Cardiac muscle cell (in vitro differentiated cells and primary cell): Measurements from ENCODE around the gene ALPI. TPM values are rescaled to one million over a fixed set of nuclear protein-coding genes. Genes with fewer than 3 reads are reported as not detected.

Experiments used
- DNase-seq, 2 donors: peaks; one replicate each; pipeline versions ENCODE4 v3.0.0 to v3.0.0-alpha.2; 2010 to 2017; ENCODE audit warnings: low read depth in 1 of 2, low spot score in 1 of 2
- H3K27ac ChIP-seq: fragments of 200-600 bp; sonication (generic); 2 replicates; pipeline ENCODE4 v1.5.1; 2016
- H3K27me3 ChIP-seq: fragments of 200-600 bp; sonication (generic); 2 replicates; pipeline ENCODE4 v1.6.0; 2016; ENCODE audit warnings: control low read depth
- H3K36me3 ChIP-seq: fragments of 200-600 bp; sonication (generic); 2 replicates; pipeline ENCODE4 v1.5.1; 2016; ENCODE audit warnings: control low read depth
- H3K4me1 ChIP-seq: fragments of 200-600 bp; sonication (generic); 2 replicates; pipeline ENCODE4 v1.8.1; 2017; ENCODE audit warnings: low read depth, mild to moderate bottlenecking, mixed run types
- H3K4me3 ChIP-seq: fragments of 200-600 bp; sonication (generic); 2 replicates; pipeline ENCODE4 v1.5.1; 2016; ENCODE audit warnings: mild to moderate bottlenecking
- H3K9me3 ChIP-seq: fragments of 200-600 bp; sonication (generic); 2 replicates; pipeline ENCODE4 v1.5.1; 2017; ENCODE audit warnings: low read depth, mild to moderate bottlenecking, control low read depth
- CTCF ChIP-seq: IDR thresholded peaks from 2 replicates; pipeline ENCODE4 v1.5.1; 2012; ENCODE audit warnings: low read depth, mild to moderate bottlenecking, low read length
- polyA plus RNA-seq: library from polyadenylated mRNA; unstranded; fragments of >200 nt; fragmentation: Nextera tagmentation; extraction: Ambion mirVana; gene quantifications from 2 replicates; pipeline ENCODE4 v1.2.1, GENCODE V29; 2016
- total RNA-seq: library from RNA; depleted of rRNA; stranded (reverse); fragments of >200 nt; gene quantifications from 2 replicates; pipeline ENCODE4 v1.2.3, GENCODE V29; 2016

Gene ALPI
- total and polyA plus RNA-seq, 2 experiments from 2014 or later, result not detected

GRCh38 chr2:232478571-232479340, 22.8 kb downstream of the ALPI start:
- Histone ChIP-seq H3K4me3 (no peak overlapping the region), H3K27ac (no peak overlapping the region), H3K4me1 (no peaks in the 10 kb centered on the region), H3K36me3 (no peaks in the 10 kb centered on the region), H3K9me3 (no peaks in the 10 kb centered on the region), H3K27me3 (peaks cover 87% of the 10 kb centered on the region)
- no peak for TF ChIP-seq CTCF
- DNase-seq, result no peak

GRCh38 chr2:232479341-232480200, 23.6 kb downstream of the ALPI start:
- H3K27ac ChIP-seq, result no peak overlapping the region
- H3K9me3 ChIP-seq, result no peaks in the 10 kb centered on the region
- DNase-seq, result no peak
- no peaks in the 10 kb centered on the region for H3K36me3 ChIP-seq
- H3K4me3 ChIP-seq, result no peak overlapping the region
- H3K27me3 ChIP-seq, result peaks cover 87% of the 10 kb centered on the region
- TF ChIP-seq CTCF, result no peak
- H3K4me1 ChIP-seq, result no peaks in the 10 kb centered on the region

- DNase-seq, result no peak
- no peak for TF ChIP-seq CTCF
Measured at GRCh38 chr2:232480201-232481190, 24.5 kb downstream of the ALPI start.

GRCh38 chr2:232481322-232482140, 25.6 kb downstream of the ALPI start:
- no peak for DNase-seq
- Histone ChIP-seq H3K4me3 (no peak overlapping the region), H3K4me1 (peaks cover 4% of the 10 kb centered on the region), H3K27ac (no peak overlapping the region), H3K36me3 (no peaks in the 10 kb centered on the region), H3K9me3 (no peaks in the 10 kb centered on the region), H3K27me3 (peaks cover 93% of the 10 kb centered on the region)
- TF ChIP-seq CTCF, result no peak

More at GRCh38 chr2:232480201-232481190, 24.5 kb downstream of the ALPI start:
- H3K36me3 ChIP-seq, result no peaks in the 10 kb centered on the region
- no peak overlapping the region for H3K4me3 ChIP-seq
- H3K27ac ChIP-seq, result no peak overlapping the region
- peaks cover under 1% of the 10 kb centered on the region for H3K4me1 ChIP-seq
- H3K9me3 ChIP-seq, result no peaks in the 10 kb centered on the region
- peaks cover 89% of the 10 kb centered on the region for H3K27me3 ChIP-seq
